ENCODE data around the gene LRRC73. TPM values are rescaled to one million over a fixed set of nuclear protein-coding genes. Genes with fewer than 3 reads are reported as not detected.

LRRC73 gene
- total RNA-seq, 1 donor from 2014 or later, result 0.55 TPM

GRCh38 chr6:43478008-43478372 lies 32.2 kb downstream of the LRRC73 start:
- Histone ChIP-seq H3K27me3 (no peaks in the 10 kb centered on the region), H3K9me3 (no peaks in the 10 kb centered on the region), H3K36me3 (no peaks in the 10 kb centered on the region), H3K27ac (peak overlapping the region; percentile 87), H3K4me3 (peak overlapping the region; percentile 86), H3K4me1 (peaks cover 11% of the 10 kb centered on the region)
- DNase-seq (no peak), ATAC-seq (no peak)
- intact Hi-C loops (cut with DNase I), result no loop called here
- no peak for TF ChIP-seq CTCF (IDR thresholded peaks at IDR 0.05)

GRCh38 chr6:43477235-43478007 lies 32.7 kb downstream of the LRRC73 start, which contains the start of gene TJAP1:
Gene TJAP1 (plus strand): TSS chr6:43477570. CDS start chr6:43499002, 21,432 bp downstream.
- no peak for TF ChIP-seq CTCF (IDR thresholded peaks at IDR 0.05)
- peak; percentile 96 for DNase-seq
- intact Hi-C loops (cut with DNase I), result no loop called here
- peak within 1 kb of the TSS; percentile 87 for H3K27ac ChIP-seq
- H3K4me3 ChIP-seq, result peak within 1 kb of the TSS; percentile 86
- H3K27me3 ChIP-seq, result no peaks in the 10 kb centered on the region
- ATAC-seq, result peak; percentile 100
- no peaks in the 10 kb centered on the region for H3K36me3 ChIP-seq
- peaks cover 11% of the 10 kb centered on the region for H3K4me1 ChIP-seq
- no peaks in the 10 kb centered on the region for H3K9me3 ChIP-seq

- H3K36me3 ChIP-seq, result no peaks in the 10 kb centered on the region
- no peak for ATAC-seq
- no peaks in the 10 kb centered on the region for H3K9me3 ChIP-seq
- H3K27me3 ChIP-seq, result no peaks in the 10 kb centered on the region
- TF ChIP-seq CTCF (IDR thresholded peaks at IDR 0.05), result no peak
- H3K4me1 ChIP-seq, result peaks cover 11% of the 10 kb centered on the region
- intact Hi-C loops (cut with DNase I), result no loop called here
- no peak for DNase-seq
- peak overlapping the region; percentile 86 for H3K4me3 ChIP-seq
- peak overlapping the region; percentile 87 for H3K27ac ChIP-seq
Observed at GRCh38 chr6:43476746-43477145, 33.4 kb downstream of the LRRC73 start.

- no peak overlapping the region for H3K27ac ChIP-seq
- ATAC-seq, result no peak
- H3K4me3 ChIP-seq, result no peak overlapping the region
- TF ChIP-seq CTCF (IDR thresholded peaks at IDR 0.05), result no peak
- no peak for DNase-seq
- no peaks in the 10 kb centered on the region for H3K36me3 ChIP-seq
- intact Hi-C loops (cut with DNase I), result no loop called here
- no peaks in the 10 kb centered on the region for H3K27me3 ChIP-seq
- H3K4me1 ChIP-seq, result peaks cover 11% of the 10 kb centered on the region
- no peaks in the 10 kb centered on the region for H3K9me3 ChIP-seq
Observed at GRCh38 chr6:43475516-43475915, 34.6 kb downstream of the LRRC73 start.

GRCh38 chr6:43472515-43472914 lies 37.6 kb downstream of the LRRC73 start:
- intact Hi-C loops (cut with DNase I), result no loop called here
- H3K36me3 ChIP-seq, result no peaks in the 10 kb centered on the region
- no peak overlapping the region for H3K27ac ChIP-seq
- no peaks in the 10 kb centered on the region for H3K4me1 ChIP-seq
- no peak for ATAC-seq
- no peak for DNase-seq
- H3K4me3 ChIP-seq, result no peak overlapping the region
- H3K9me3 ChIP-seq, result no peaks in the 10 kb centered on the region
- H3K27me3 ChIP-seq, result peaks cover 9% of the 10 kb centered on the region
- TF ChIP-seq CTCF (IDR thresholded peaks at IDR 0.05), result no peak
